Measurements from ENCODE around the gene MFGE8.

Gene MFGE8

DNA sequence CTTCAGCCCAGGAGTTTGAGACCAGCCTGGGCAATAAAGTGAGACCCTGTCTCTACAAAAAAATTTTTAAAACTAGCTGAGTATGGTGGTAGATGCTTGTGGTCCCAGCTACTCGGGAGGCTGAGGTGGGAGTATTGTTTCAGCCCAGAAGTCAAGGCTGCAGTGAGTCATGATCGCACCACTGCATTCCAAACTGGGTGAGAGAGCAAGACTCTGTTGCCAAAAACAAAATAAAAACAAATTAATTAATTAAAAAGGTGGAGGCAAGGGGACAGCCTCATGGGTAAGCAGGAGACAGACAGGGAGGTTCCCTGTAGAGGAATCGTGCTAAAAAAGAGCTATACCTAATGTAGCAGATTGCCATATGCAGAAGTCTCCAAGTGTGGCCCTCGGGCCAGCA lies 30.4 kb downstream of the MFGE8 start:
- Histone ChIP-seq H3K4me3 (ENCODE audit: low read length in 2 of 2) (no peak overlapping the region), H3K4me1 (ENCODE audit: control insufficient read depth, insufficient read depth, low read length) (no peaks in the 10 kb centered on the region), H3K9ac (ENCODE audit: low read length in 2 of 2) (no peak overlapping the region), H3K36me3 (ENCODE audit: control insufficient read depth in 2 of 2, insufficient read depth in 2 of 2, low read length in 2 of 2) (no peaks in the 10 kb centered on the region), H3K9me3 (ENCODE audit: control insufficient read depth in 2 of 2, low read length in 2 of 2) (no peaks in the 10 kb centered on the region), H3K27me3 (ENCODE audit: control insufficient read depth in 1 of 2, insufficient read depth in 2 of 2, low read length in 2 of 2) (no peaks in the 10 kb centered on the region), H3K27ac (ENCODE audit: low read length) (no peak overlapping the region)

DNA sequence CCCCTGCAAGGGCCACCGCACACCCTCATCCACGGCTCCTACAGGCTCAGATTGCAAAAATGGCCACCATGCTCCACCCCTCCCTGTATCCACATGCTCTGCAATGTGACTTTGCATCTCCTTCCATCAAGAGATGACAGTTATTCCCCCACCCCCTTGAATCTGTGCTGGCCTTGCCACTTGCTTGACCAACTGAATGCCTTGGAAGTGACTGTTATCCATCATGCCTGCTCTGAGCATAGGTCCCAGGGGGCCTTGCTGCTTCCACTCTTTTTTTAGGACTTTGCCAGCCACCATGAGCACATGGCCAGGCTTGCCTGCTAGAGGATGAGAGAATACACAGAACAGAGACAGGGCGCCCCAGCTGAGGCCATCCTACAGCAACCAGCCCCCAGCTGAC lies 31.4 kb downstream of the MFGE8 start:
- H3K4me3 ChIP-seq (ENCODE audit: low read length in 2 of 2): no peak overlapping the region
- no peak overlapping the region for H3K27ac ChIP-seq (ENCODE audit: low read length)
- no peaks in the 10 kb centered on the region for H3K4me1 ChIP-seq (ENCODE audit: control insufficient read depth, insufficient read depth, low read length)
- H3K36me3 ChIP-seq (ENCODE audit: control insufficient read depth in 2 of 2, insufficient read depth in 2 of 2, low read length in 2 of 2): no peaks in the 10 kb centered on the region
- no peaks in the 10 kb centered on the region for H3K9me3 ChIP-seq (ENCODE audit: control insufficient read depth in 2 of 2, low read length in 2 of 2)
- no peak overlapping the region for H3K9ac ChIP-seq (ENCODE audit: low read length in 2 of 2)
- H3K27me3 ChIP-seq (ENCODE audit: control insufficient read depth in 1 of 2, insufficient read depth in 2 of 2, low read length in 2 of 2): no peaks in the 10 kb centered on the region

DNA sequence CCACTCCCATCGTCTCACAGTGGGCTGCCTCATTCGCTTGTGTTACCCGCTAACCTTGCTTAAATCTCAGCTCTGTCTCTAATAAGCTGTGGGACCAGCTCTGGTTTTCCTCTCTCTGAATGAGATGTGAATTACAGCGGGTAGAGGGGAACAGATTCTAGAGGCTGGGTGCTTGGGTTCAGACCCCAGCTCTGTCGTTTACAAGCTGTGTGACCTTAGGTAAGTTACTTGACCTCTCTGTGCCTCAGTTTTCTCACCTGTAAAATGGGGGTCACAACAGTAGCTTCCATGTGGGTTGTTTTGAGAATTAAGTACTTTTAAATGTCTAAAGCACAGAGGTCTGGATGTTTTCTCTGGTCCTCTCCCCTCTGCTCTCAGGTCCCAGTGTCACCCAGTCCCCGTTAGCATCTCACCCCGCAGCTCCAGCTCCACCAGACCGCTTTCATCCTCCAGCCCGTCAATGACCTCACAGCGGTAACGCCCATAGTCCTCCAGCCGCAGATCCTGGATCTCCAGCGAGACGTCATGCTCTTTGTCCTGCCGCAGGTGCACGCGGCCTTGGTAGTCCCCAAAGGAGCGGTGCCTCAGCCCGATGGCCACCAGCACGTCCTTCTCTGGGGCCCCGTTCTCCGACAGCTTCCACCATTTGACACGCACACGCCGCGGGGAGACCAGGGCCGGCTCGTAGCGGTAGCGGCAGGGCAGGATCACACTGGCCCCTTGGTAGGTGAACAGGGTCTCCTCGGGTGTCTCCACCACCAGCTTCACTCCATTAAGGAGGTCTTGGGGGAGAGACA lies 32.0 kb downstream of the MFGE8 start:
- Histone ChIP-seq H3K9ac (ENCODE audit: low read length in 2 of 2) (no peak overlapping the region), H3K27ac (ENCODE audit: low read length) (no peak overlapping the region), H3K36me3 (ENCODE audit: control insufficient read depth in 2 of 2, insufficient read depth in 2 of 2, low read length in 2 of 2) (no peaks in the 10 kb centered on the region), H3K27me3 (ENCODE audit: control insufficient read depth in 1 of 2, insufficient read depth in 2 of 2, low read length in 2 of 2) (no peaks in the 10 kb centered on the region), H3K9me3 (ENCODE audit: control insufficient read depth in 2 of 2, low read length in 2 of 2) (no peaks in the 10 kb centered on the region), H3K4me3 (ENCODE audit: low read length in 2 of 2) (no peak overlapping the region), H3K4me1 (ENCODE audit: control insufficient read depth, insufficient read depth, low read length) (no peaks in the 10 kb centered on the region)

DNA sequence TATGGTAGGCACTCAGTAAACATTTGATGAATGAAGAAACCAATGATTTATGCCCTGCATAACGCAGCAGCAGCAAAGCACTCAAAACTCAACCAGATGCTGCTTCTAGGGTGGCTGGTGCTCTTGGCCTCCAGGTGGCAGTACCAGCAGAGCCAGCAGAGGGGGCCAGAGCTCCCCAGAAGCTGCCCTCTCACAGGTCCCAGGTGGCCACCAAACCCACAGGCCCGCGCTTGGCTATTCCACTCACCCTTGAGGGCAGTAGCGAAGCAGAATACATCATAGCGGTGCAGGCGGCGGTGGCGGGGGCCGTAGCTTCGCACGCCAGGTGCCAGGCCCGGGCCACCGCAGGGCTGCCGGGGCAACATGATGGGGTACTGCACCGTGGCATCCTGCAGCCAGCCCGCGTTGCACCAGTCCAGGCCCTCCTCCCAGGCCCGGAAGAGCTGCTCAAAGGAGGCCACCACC lies 34.4 kb downstream of the MFGE8 start:
- no peak overlapping the region for H3K4me3 ChIP-seq (ENCODE audit: low read length in 2 of 2)
- H3K27ac ChIP-seq (ENCODE audit: low read length): no peak overlapping the region
- no peaks in the 10 kb centered on the region for H3K27me3 ChIP-seq (ENCODE audit: control insufficient read depth in 1 of 2, insufficient read depth in 2 of 2, low read length in 2 of 2)
- no peak overlapping the region for H3K9ac ChIP-seq (ENCODE audit: low read length in 2 of 2)
- no peaks in the 10 kb centered on the region for H3K4me1 ChIP-seq (ENCODE audit: control insufficient read depth, insufficient read depth, low read length)
- H3K9me3 ChIP-seq (ENCODE audit: control insufficient read depth in 2 of 2, low read length in 2 of 2): no peaks in the 10 kb centered on the region
- no peaks in the 10 kb centered on the region for H3K36me3 ChIP-seq (ENCODE audit: control insufficient read depth in 2 of 2, insufficient read depth in 2 of 2, low read length in 2 of 2)

DNA sequence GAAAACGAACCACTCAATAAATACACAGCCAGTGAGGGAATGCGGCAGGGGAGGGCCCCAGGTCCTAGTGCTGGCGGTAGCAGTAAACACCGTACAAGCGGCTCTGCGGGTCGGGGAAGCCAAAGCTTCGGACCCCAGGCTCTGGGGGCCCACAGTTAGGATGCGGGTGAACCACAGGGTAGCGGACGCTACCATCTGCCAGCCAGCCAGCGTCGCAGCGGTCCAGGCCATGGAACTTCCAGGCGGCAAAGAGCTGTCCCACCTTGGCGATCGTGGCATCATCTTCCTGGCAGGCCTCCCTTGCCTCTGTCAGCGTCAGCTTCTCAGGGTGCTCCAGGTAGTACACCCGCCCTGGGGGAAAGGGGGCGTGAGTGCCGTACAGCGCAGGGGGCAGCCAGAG lies 35.3 kb downstream of the MFGE8 start:
- Histone ChIP-seq H3K9me3 (ENCODE audit: control insufficient read depth in 2 of 2, low read length in 2 of 2) (no peaks in the 10 kb centered on the region), H3K4me3 (ENCODE audit: low read length in 2 of 2) (no peak overlapping the region), H3K9ac (ENCODE audit: low read length in 2 of 2) (no peak overlapping the region), H3K27ac (ENCODE audit: low read length) (no peak overlapping the region), H3K36me3 (ENCODE audit: control insufficient read depth in 2 of 2, insufficient read depth in 2 of 2, low read length in 2 of 2) (no peaks in the 10 kb centered on the region), H3K27me3 (ENCODE audit: control insufficient read depth in 1 of 2, insufficient read depth in 2 of 2, low read length in 2 of 2) (no peaks in the 10 kb centered on the region), H3K4me1 (ENCODE audit: control insufficient read depth, insufficient read depth, low read length) (no peaks in the 10 kb centered on the region)

DNA sequence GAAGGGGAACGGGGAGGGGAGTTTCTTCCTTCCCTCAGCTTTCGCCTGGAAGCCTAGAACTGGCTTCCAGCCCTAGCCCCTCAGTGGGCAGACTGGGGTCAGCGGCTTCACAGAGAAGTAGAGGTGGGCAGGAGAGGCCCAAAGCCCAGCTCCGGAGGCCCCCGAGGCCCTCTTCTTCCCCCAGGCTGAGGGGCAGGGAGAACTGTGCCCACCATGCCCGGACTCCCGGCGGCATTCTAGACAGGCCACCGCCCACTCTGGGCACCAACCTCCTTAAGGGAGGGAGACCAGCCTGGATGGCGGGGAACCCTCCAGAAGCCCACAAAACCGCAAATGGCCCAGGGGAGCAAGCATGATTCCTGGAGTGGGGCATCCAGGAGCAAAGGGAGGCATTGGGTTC lies 35.8 kb downstream of the MFGE8 start:
- H3K27ac ChIP-seq (ENCODE audit: low read length): no peak overlapping the region
- H3K4me1 ChIP-seq (ENCODE audit: control insufficient read depth, insufficient read depth, low read length): no peaks in the 10 kb centered on the region
- H3K4me3 ChIP-seq (ENCODE audit: low read length in 2 of 2): no peak overlapping the region
- no peaks in the 10 kb centered on the region for H3K9me3 ChIP-seq (ENCODE audit: control insufficient read depth in 2 of 2, low read length in 2 of 2)
- no peak overlapping the region for H3K9ac ChIP-seq (ENCODE audit: low read length in 2 of 2)
- H3K36me3 ChIP-seq (ENCODE audit: control insufficient read depth in 2 of 2, insufficient read depth in 2 of 2, low read length in 2 of 2): no peaks in the 10 kb centered on the region
- H3K27me3 ChIP-seq (ENCODE audit: control insufficient read depth in 1 of 2, insufficient read depth in 2 of 2, low read length in 2 of 2): no peaks in the 10 kb centered on the region

DNA sequence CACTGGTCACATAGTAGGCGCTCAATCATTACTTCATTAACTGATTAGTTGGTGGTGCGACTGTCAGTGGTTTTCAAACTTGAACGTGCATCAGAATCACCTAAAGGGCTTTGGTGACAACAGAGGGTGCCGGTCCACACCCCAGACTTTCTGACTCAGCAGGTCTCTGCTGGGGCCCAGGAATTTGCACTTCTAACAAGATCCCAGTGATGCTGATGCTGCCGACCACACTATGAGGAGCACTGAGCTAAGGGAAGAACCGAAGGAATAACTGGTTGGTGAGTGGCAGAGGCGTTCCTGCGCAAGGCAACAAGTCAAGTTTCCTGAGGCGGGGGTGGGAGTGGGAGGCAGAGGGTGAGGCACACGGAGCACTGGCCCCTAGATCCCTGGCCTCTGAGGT lies 36.6 kb downstream of the MFGE8 start:
- no peaks in the 10 kb centered on the region for H3K4me1 ChIP-seq (ENCODE audit: control insufficient read depth, insufficient read depth, low read length)
- no peaks in the 10 kb centered on the region for H3K27me3 ChIP-seq (ENCODE audit: control insufficient read depth in 1 of 2, insufficient read depth in 2 of 2, low read length in 2 of 2)
- H3K9me3 ChIP-seq (ENCODE audit: control insufficient read depth in 2 of 2, low read length in 2 of 2): no peaks in the 10 kb centered on the region
- H3K9ac ChIP-seq (ENCODE audit: low read length in 2 of 2): no peak overlapping the region
- H3K36me3 ChIP-seq (ENCODE audit: control insufficient read depth in 2 of 2, insufficient read depth in 2 of 2, low read length in 2 of 2): no peaks in the 10 kb centered on the region
- no peak overlapping the region for H3K27ac ChIP-seq (ENCODE audit: low read length)
- H3K4me3 ChIP-seq (ENCODE audit: low read length in 2 of 2): no peak overlapping the region

DNA sequence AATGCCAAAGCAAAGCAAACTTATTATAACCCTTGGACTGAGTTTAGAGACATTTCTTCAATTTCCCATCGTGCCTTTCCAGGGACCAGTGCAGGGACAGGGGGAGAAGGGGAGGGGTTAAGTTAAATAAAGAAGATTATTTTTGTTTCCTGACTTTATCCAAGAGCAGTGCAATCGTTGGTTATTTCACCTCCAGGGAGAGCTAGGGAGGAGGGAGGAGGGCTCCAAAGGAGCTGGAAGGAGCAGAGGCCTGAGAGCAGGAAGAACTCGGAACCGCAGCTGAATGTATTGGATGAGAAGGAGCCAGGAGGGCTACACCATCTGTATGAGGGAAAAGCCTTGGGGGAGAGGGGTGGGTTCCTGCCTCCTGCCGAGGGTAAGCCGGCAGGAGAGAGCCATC lies 38.5 kb downstream of the MFGE8 start:
- H3K9ac ChIP-seq (ENCODE audit: low read length in 2 of 2): no peak overlapping the region
- H3K4me3 ChIP-seq (ENCODE audit: low read length in 2 of 2): no peak overlapping the region
- no peaks in the 10 kb centered on the region for H3K27me3 ChIP-seq (ENCODE audit: control insufficient read depth in 1 of 2, insufficient read depth in 2 of 2, low read length in 2 of 2)
- H3K9me3 ChIP-seq (ENCODE audit: control insufficient read depth in 2 of 2, low read length in 2 of 2): no peaks in the 10 kb centered on the region
- no peaks in the 10 kb centered on the region for H3K36me3 ChIP-seq (ENCODE audit: control insufficient read depth in 2 of 2, insufficient read depth in 2 of 2, low read length in 2 of 2)
- H3K4me1 ChIP-seq (ENCODE audit: control insufficient read depth, insufficient read depth, low read length): no peaks in the 10 kb centered on the region
- no peak overlapping the region for H3K27ac ChIP-seq (ENCODE audit: low read length)

DNA sequence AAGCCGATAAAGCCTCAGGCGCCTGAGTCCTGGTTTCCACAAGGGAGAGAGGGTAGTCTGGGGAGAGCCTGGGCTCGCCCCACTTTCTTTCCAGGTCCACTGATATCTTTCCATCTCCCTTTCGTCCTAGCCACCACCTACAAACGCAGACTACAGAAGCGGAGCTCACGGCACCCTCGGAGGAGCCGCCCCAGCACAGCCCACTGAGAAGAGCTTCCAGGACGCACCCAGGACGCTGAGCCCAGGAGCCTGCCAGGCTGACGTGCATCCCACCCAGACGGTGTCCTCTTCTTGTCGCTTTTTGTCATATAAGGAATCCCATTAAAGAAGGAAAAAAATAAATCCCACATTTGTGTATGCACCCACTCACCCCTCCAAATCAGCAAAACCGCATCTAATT lies 38.9 kb downstream of the MFGE8 start:
- H3K9ac ChIP-seq (ENCODE audit: low read length in 2 of 2): no peak overlapping the region
- H3K27me3 ChIP-seq (ENCODE audit: control insufficient read depth in 1 of 2, insufficient read depth in 2 of 2, low read length in 2 of 2): no peaks in the 10 kb centered on the region
- H3K4me1 ChIP-seq (ENCODE audit: control insufficient read depth, insufficient read depth, low read length): no peaks in the 10 kb centered on the region
- no peak overlapping the region for H3K4me3 ChIP-seq (ENCODE audit: low read length in 2 of 2)
- H3K9me3 ChIP-seq (ENCODE audit: control insufficient read depth in 2 of 2, low read length in 2 of 2): no peaks in the 10 kb centered on the region
- H3K27ac ChIP-seq (ENCODE audit: low read length): no peak overlapping the region
- H3K36me3 ChIP-seq (ENCODE audit: control insufficient read depth in 2 of 2, insufficient read depth in 2 of 2, low read length in 2 of 2): no peaks in the 10 kb centered on the region

DNA sequence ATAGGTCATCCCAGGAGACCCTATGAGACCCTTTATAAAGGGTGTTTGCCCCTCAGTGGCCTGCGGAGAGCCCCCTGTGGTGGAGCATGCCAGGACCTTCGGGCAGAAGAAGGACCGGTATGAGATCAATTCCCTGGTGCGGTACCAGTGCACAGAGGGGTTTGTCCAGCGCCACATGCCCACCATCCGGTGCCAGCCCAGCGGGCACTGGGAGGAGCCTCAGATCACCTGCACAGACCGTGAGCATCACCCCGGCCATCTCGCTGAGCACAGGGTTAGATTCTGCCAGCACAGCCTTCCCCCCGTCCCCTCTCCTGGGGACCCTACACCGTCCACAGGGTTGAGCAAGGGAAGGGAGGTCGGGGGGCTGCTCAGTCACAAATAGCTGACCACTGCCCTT lies 39.4 kb downstream of the MFGE8 start:
- H3K4me3 ChIP-seq (ENCODE audit: low read length in 2 of 2): no peak overlapping the region
- no peak overlapping the region for H3K27ac ChIP-seq (ENCODE audit: low read length)
- H3K9me3 ChIP-seq (ENCODE audit: control insufficient read depth in 2 of 2, low read length in 2 of 2): no peaks in the 10 kb centered on the region
- no peaks in the 10 kb centered on the region for H3K36me3 ChIP-seq (ENCODE audit: control insufficient read depth in 2 of 2, insufficient read depth in 2 of 2, low read length in 2 of 2)
- no peaks in the 10 kb centered on the region for H3K4me1 ChIP-seq (ENCODE audit: control insufficient read depth, insufficient read depth, low read length)
- H3K27me3 ChIP-seq (ENCODE audit: control insufficient read depth in 1 of 2, insufficient read depth in 2 of 2, low read length in 2 of 2): no peaks in the 10 kb centered on the region
- H3K9ac ChIP-seq (ENCODE audit: low read length in 2 of 2): no peak overlapping the region

DNA sequence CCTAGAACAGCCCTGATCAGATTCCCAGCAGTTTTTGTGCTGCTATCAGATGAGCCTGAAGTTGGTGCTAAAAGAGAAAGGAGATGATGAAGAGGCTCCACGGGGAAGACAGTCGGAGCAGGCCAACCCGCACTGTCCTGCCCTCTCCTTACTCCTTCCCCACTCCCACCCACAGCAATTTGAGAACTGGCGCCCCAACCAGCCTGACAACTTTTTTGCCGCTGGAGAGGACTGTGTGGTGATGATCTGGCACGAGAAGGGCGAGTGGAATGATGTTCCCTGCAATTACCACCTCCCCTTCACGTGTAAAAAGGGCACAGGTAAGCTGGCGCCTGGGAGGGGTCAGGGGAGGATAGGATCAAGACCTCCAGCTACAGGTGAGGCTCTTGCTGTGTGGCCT lies 40.5 kb downstream of the MFGE8 start:
- no peaks in the 10 kb centered on the region for H3K27me3 ChIP-seq (ENCODE audit: control insufficient read depth in 1 of 2, insufficient read depth in 2 of 2, low read length in 2 of 2)
- no peaks in the 10 kb centered on the region for H3K9me3 ChIP-seq (ENCODE audit: control insufficient read depth in 2 of 2, low read length in 2 of 2)
- H3K4me1 ChIP-seq (ENCODE audit: control insufficient read depth, insufficient read depth, low read length): no peaks in the 10 kb centered on the region

More for the DNA sequence above, 40.5 kb downstream of the MFGE8 start:
- Histone ChIP-seq H3K9ac (ENCODE audit: low read length in 2 of 2) (no peak overlapping the region), H3K36me3 (ENCODE audit: control insufficient read depth in 2 of 2, insufficient read depth in 2 of 2, low read length in 2 of 2) (no peaks in the 10 kb centered on the region), H3K27ac (ENCODE audit: low read length) (no peak overlapping the region), H3K4me3 (ENCODE audit: low read length in 2 of 2) (no peak overlapping the region)
